NT2/D1 (cell line): ENCODE data around the gene HCN2.

ENCODE experiments used
- DNase-seq: peaks from one replicate; pipeline ENCODE4 v3.0.0-alpha.2; 2011; ENCODE audit warnings: low read depth, low spot score
- H3K27me3 ChIP-seq: 2 replicates; pipeline ENCODE4 v1.6.0; 2011; ENCODE audit warnings: mild to moderate bottlenecking; ENCODE audit not compliant: insufficient read length, insufficient read depth
- H3K36me3 ChIP-seq: 2 replicates; pipeline ENCODE4 v1.6.1; 2011; ENCODE audit warnings: mild to moderate bottlenecking, low read length, mixed read lengths; ENCODE audit not compliant: insufficient read depth, insufficient read length
- H3K4me1 ChIP-seq: 2 replicates; pipeline ENCODE4 v1.5.1; 2011; ENCODE audit not compliant: insufficient read depth, insufficient read length
- H3K4me3 ChIP-seq: 2 replicates; pipeline ENCODE4 v1.5.1; 2011; ENCODE audit warnings: low read depth; ENCODE audit not compliant: insufficient read length
- H3K9ac ChIP-seq: 2 replicates; pipeline ENCODE4 v1.6.0; 2011; ENCODE audit warnings: low read depth; ENCODE audit not compliant: insufficient read length
- H3K9me3 ChIP-seq: 2 replicates; pipeline ENCODE4 v1.5.1; 2011; ENCODE audit warnings: mild to moderate bottlenecking, low read length; ENCODE audit not compliant: insufficient read depth
- SUZ12 ChIP-seq: IDR thresholded peaks from 2 replicates; pipeline ENCODE4 v1.6.1; 2011; ENCODE audit not compliant: insufficient read length, insufficient read depth; ENCODE audit errors: extremely low read depth
- YY1 ChIP-seq: IDR thresholded peaks from 2 replicates; pipeline ENCODE4 v1.6.1; 2011; ENCODE audit not compliant: insufficient read length, insufficient read depth
- ZNF274 ChIP-seq: IDR thresholded peaks from 2 replicates; pipeline ENCODE4 v1.6.1; 2011; ENCODE audit warnings: mild to moderate bottlenecking, low read depth, low read length

Gene HCN2

GRCh38 chr19:588741-589692 lies 664 bp upstream of the HCN2 start:
- peak overlapping the region; percentile 59 for H3K9ac ChIP-seq
- H3K27me3 ChIP-seq: peaks cover 49% of the 10 kb centered on the region

GRCh38 chr19:590396-590745 lies 690 bp downstream of the HCN2 start:
- Histone ChIP-seq H3K4me1 (peaks cover 36% of the 10 kb centered on the region), H3K4me3 (peak overlapping the region; percentile 32), H3K27me3 (peaks cover 57% of the 10 kb centered on the region), H3K36me3 (no peaks in the 10 kb centered on the region), H3K9me3 (no peaks in the 10 kb centered on the region), H3K9ac (peak overlapping the region; percentile 21)
- DNase-seq: no peak
- TF ChIP-seq ZNF274 (no peak), SUZ12 (no peak), YY1 (no peak)

More at GRCh38 chr19:588741-589692, 664 bp upstream of the HCN2 start:
- peaks cover 4% of the 10 kb centered on the region for H3K36me3 ChIP-seq
- peak overlapping the region; percentile 22 for H3K4me3 ChIP-seq
- no peak for DNase-seq
- TF ChIP-seq ZNF274 (no peak), SUZ12 (no peak), YY1 (no peak)
- H3K9me3 ChIP-seq: no peaks in the 10 kb centered on the region
- peaks cover 35% of the 10 kb centered on the region for H3K4me1 ChIP-seq

- no peaks in the 10 kb centered on the region for H3K9me3 ChIP-seq
- H3K27me3 ChIP-seq: peaks cover 57% of the 10 kb centered on the region
- peak overlapping the region; percentile 32 for H3K4me3 ChIP-seq
- no peaks in the 10 kb centered on the region for H3K36me3 ChIP-seq
- no peak for DNase-seq
- H3K9ac ChIP-seq: peak overlapping the region; percentile 21
- no peak for TF ChIP-seq SUZ12
- no peak for TF ChIP-seq YY1
- no peak for TF ChIP-seq ZNF274
- peaks cover 36% of the 10 kb centered on the region for H3K4me1 ChIP-seq
These were observed 1.0 kb downstream of the HCN2 start for GRCh38 chr19:590750-591098.

GRCh38 chr19:591099-591958 lies 1.6 kb downstream of the HCN2 start:
- Histone ChIP-seq H3K27me3 (peaks cover 57% of the 10 kb centered on the region), H3K4me3 (peak overlapping the region; percentile 32), H3K9ac (peak overlapping the region; percentile 21), H3K4me1 (peaks cover 30% of the 10 kb centered on the region), H3K36me3 (no peaks in the 10 kb centered on the region), H3K9me3 (no peaks in the 10 kb centered on the region)
- DNase-seq: no peak
- TF ChIP-seq SUZ12 (no peak), YY1 (no peak), ZNF274 (no peak)

- Histone ChIP-seq H3K4me1 (peaks cover 29% of the 10 kb centered on the region), H3K9ac (no peak overlapping the region), H3K9me3 (no peaks in the 10 kb centered on the region), H3K4me3 (no peak overlapping the region), H3K27me3 (peaks cover 61% of the 10 kb centered on the region), H3K36me3 (no peaks in the 10 kb centered on the region)
- TF ChIP-seq YY1 (no peak), ZNF274 (no peak), SUZ12 (no peak)
- DNase-seq: no peak
These were observed 2.4 kb downstream of the HCN2 start for GRCh38 chr19:592101-592500.

GRCh38 chr19:593055-593454 lies 3.4 kb downstream of the HCN2 start:
- H3K27me3 ChIP-seq: peaks cover 63% of the 10 kb centered on the region
- no peaks in the 10 kb centered on the region for H3K36me3 ChIP-seq
- H3K4me1 ChIP-seq: peaks cover 28% of the 10 kb centered on the region
- H3K9ac ChIP-seq: no peak overlapping the region
- H3K9me3 ChIP-seq: 0 out of 2 replicates have a peak, but pooled peaks cover 5% of the 10 kb centered on the region
- TF ChIP-seq ZNF274 (no peak), SUZ12 (no peak)
- DNase-seq: no peak
- no peak overlapping the region for H3K4me3 ChIP-seq

- Histone ChIP-seq H3K4me1 (peaks cover 24% of the 10 kb centered on the region), H3K4me3 (no peak overlapping the region), H3K9ac (no peak overlapping the region), H3K36me3 (no peaks in the 10 kb centered on the region), H3K9me3 (0 out of 2 replicates have a peak, but pooled peaks cover 5% of the 10 kb centered on the region), H3K27me3 (peaks cover 58% of the 10 kb centered on the region)
- DNase-seq: no peak
- no peak for TF ChIP-seq SUZ12
- no peak for TF ChIP-seq ZNF274
- TF ChIP-seq YY1: no peak
These were observed 3.8 kb downstream of the HCN2 start for GRCh38 chr19:593505-593904.
